Upper lobe of left lung (tissue), 6 donors: ENCODE data around the gene SBNO1. TPM values are rescaled to one million over a fixed set of nuclear protein-coding genes. Genes with fewer than 3 reads are reported as not detected.

Experiments
- ATAC-seq, 2 donors: fragments of 200-7000 bp; cut with Tn5 transposase; one replicate each; pipeline ENCODE4 v1.9.1; 2022; ENCODE audit warnings: mild to moderate bottlenecking in 2 of 2, moderate library complexity in 2 of 2; ENCODE audit not compliant: low FRiP score in 2 of 2
- DNase-seq, 2 donors: peaks; one replicate each; pipeline ENCODE4 v3.0.0-alpha.2; 2019 to 2020
- H3K27ac ChIP-seq, 4 donors: fragments of 200-600 bp; sonication (generic); one replicate each; pipeline ENCODE4 v1.5.1; 2016 to 2019
- H3K27me3 ChIP-seq, 4 donors: fragments of 200-600 bp; sonication (generic); one replicate each; pipeline ENCODE4 v1.5.1; 2017 to 2019
- H3K36me3 ChIP-seq, 4 donors: fragments of 200-600 bp; sonication (generic); one replicate each; pipeline ENCODE4 v1.5.1; 2016 to 2019
- H3K4me1 ChIP-seq, 4 donors: fragments of 200-600 bp; sonication (generic); one replicate each; pipeline ENCODE4 v1.5.1; 2018 to 2019
- H3K4me3 ChIP-seq, 4 donors: fragments of 200-600 bp; sonication (generic); one replicate each; pipeline ENCODE4 v1.5.1; 2017 to 2019; ENCODE audit warnings: mild to moderate bottlenecking in 2 of 4, moderate library complexity in 1 of 4
- H3K9me3 ChIP-seq, 4 donors: fragments of 200-600 bp; sonication (generic); one replicate each; pipeline ENCODE4 v1.5.1; 2018 to 2019
- EP300 ChIP-seq, 4 donors: sonication (generic); formaldehyde crosslinking; IDR thresholded peaks; one replicate each; pipeline ENCODE4 v1.5.1; 2017; ENCODE audit warnings: antibody characterized with exemption in 4 of 4, control low read depth in 2 of 4
- POLR2A ChIP-seq, 4 donors: fragments of 450-650 bp; IDR thresholded peaks; one replicate each; pipeline ENCODE4 v1.5.1; 2016 to 2017; ENCODE audit warnings: antibody characterized with exemption in 4 of 4, mild to moderate bottlenecking in 2 of 4
- POLR2AphosphoS5 ChIP-seq, 2 donors: sonication (generic); formaldehyde crosslinking; IDR thresholded peaks; one replicate each; pipeline ENCODE4 v1.5.1; 2017; ENCODE audit warnings: antibody characterized with exemption in 2 of 2
- WGBS, 2 donors: methylation state at CpG; one replicate each; pipeline ENCODE4 v1.1.5; 2017 to 2018; 5-methylcytosine and 5-hydroxymethylcytosine counted together
- total RNA-seq, 6 donors: library from RNA; depleted of rRNA in 4 of 6; stranded (reverse); fragments of >200 nt in 4 of 6; gene quantifications; one replicate each; pipeline versions ENCODE4 v1.1.0 to v1.2.1, GENCODE V29; 2016 to 2021
- TF ChIP-seq, protein P1 (sequence below), 6 experiments: fragments of 450-650 bp in 4 of 6; fragments of 200-600 bp in 2 of 6; sonication (generic) in 2 of 6; IDR thresholded peaks; one replicate each; pipeline ENCODE4 v1.5.1; 2016 to 2019; ENCODE audit warnings: antibody characterized with exemption in 6 of 6
- donor health status: DM: no; HTN: no; CAD: no; lungs with moderate emphysema.
- donor health status: DM: no; HTN: yes; CAD: no; lungs with severe emphysema.

The SBNO1 gene
- total RNA-seq, 6 donors from 2014 or later = 7.5 to 25.2 (median 20.3) TPM

DNA sequence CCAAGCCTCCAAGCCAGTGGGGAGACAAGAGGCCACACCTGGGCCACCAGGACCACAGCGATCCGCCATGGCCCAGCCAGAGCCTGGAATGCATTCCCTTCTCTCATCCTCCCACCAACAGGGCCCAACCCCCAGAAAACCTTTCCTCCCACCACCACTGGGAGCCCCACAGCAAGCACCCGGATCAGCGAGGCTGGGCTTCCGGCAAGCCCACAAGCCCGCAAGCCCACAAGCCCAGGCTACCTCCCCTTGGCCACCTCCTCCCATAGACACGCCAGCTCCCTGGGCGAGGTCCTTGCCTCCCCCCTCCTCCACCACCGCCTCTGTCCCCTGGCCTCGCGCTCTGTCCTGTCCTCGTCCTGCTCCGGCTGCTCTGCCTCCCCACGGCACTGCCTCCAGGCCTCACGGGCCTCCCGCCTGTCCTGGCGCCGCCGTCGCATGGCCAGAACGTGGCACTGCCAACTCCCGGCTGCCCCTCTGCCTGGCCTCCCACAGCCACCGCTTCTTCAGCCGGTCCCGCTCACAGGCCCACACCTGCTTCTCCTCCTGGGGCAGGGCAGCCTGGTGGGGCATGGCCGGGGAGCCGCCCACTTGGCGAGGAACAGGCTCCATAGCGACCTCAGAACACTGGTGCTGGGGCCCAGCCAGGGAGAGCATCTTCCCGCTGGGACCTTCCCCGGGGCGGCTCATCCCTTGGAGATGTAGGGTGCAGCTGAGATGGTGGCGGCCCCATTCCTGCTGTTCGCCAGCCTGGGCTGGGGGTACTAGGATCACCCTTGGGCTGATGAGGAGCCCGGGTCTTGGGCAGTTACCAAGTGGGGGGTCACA, 98.6 kb downstream of the SBNO1 start:
- Histone ChIP-seq H3K36me3 (peaks cover 0 to 55% (median 37%) of the 10 kb centered on the region in 4 donors), H3K27ac (no peak overlapping the region), H3K9me3 (no peaks in the 10 kb centered on the region), H3K4me1 (peaks cover 25 to 32% (median 29%) of the 10 kb centered on the region in 4 donors), H3K4me3 (no peak overlapping the region), H3K27me3 (no peaks in the 10 kb centered on the region)
- ATAC-seq (no peak), DNase-seq (peak in 1 of 2 donors; percentile 82)
- TF ChIP-seq, protein P1, sequence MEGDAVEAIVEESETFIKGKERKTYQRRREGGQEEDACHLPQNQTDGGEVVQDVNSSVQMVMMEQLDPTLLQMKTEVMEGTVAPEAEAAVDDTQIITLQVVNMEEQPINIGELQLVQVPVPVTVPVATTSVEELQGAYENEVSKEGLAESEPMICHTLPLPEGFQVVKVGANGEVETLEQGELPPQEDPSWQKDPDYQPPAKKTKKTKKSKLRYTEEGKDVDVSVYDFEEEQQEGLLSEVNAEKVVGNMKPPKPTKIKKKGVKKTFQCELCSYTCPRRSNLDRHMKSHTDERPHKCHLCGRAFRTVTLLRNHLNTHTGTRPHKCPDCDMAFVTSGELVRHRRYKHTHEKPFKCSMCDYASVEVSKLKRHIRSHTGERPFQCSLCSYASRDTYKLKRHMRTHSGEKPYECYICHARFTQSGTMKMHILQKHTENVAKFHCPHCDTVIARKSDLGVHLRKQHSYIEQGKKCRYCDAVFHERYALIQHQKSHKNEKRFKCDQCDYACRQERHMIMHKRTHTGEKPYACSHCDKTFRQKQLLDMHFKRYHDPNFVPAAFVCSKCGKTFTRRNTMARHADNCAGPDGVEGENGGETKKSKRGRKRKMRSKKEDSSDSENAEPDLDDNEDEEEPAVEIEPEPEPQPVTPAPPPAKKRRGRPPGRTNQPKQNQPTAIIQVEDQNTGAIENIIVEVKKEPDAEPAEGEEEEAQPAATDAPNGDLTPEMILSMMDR (IDR thresholded peaks at IDR 0.05) = no peak
- no peak for TF ChIP-seq POLR2AphosphoS5 (IDR thresholded peaks at IDR 0.05)
- no peak for TF ChIP-seq EP300 (IDR thresholded peaks at IDR 0.05)
- no peak for TF ChIP-seq POLR2A (IDR thresholded peaks at IDR 0.05)
- WGBS, 2 donors = 92 to 94% methylated on average over 24 to 35 of the region's 35 CpGs

GRCh38 chr12:123264642-123265041, 100.0 kb downstream of the SBNO1 start:
- no peaks in the 10 kb centered on the region for H3K27me3 ChIP-seq
- H3K27ac ChIP-seq = no peak overlapping the region
- 56 to 59% methylated on average over 4 to 7 of the region's 7 CpGs for WGBS, 2 donors
- no peaks in the 10 kb centered on the region for H3K9me3 ChIP-seq
- DNase-seq = no peak
- ATAC-seq = no peak
- TF ChIP-seq, protein P1 (IDR thresholded peaks at IDR 0.05) = no peak
- TF ChIP-seq POLR2A (IDR thresholded peaks at IDR 0.05) (no peak), EP300 (IDR thresholded peaks at IDR 0.05) (no peak), POLR2AphosphoS5 (IDR thresholded peaks at IDR 0.05) (no peak)
- peaks cover 17 to 21% (median 20%) of the 10 kb centered on the region in 4 donors for H3K4me1 ChIP-seq
- H3K36me3 ChIP-seq = peaks cover 0 to 65% (median 49%) of the 10 kb centered on the region in 4 donors
- H3K4me3 ChIP-seq = no peak overlapping the region

GRCh38 chr12:123263196-123263817, 101.3 kb downstream of the SBNO1 start:
- H3K4me1 ChIP-seq = peaks cover 4 to 7% (median 7%) of the 10 kb centered on the region in 4 donors
- no peaks in the 10 kb centered on the region for H3K27me3 ChIP-seq
- no peak overlapping the region for H3K4me3 ChIP-seq
- TF ChIP-seq POLR2A (IDR thresholded peaks at IDR 0.05) (no peak), POLR2AphosphoS5 (IDR thresholded peaks at IDR 0.05) (no peak), EP300 (IDR thresholded peaks at IDR 0.05) (no peak)
- TF ChIP-seq, protein P1 (IDR thresholded peaks at IDR 0.05) = no peak
- no peak for ATAC-seq
- WGBS, 2 donors = 85 to 89% methylated on average over 8 of the region's 8 CpGs
- H3K9me3 ChIP-seq = no peaks in the 10 kb centered on the region
- peaks cover 0 to 76% (median 56%) of the 10 kb centered on the region in 4 donors for H3K36me3 ChIP-seq
- no peak overlapping the region for H3K27ac ChIP-seq
- DNase-seq = no peak

GRCh38 chr12:123261196-123261595, 103.5 kb downstream of the SBNO1 start:
- TF ChIP-seq, protein P1 (IDR thresholded peaks at IDR 0.05) = no peak
- no peak for TF ChIP-seq POLR2A (IDR thresholded peaks at IDR 0.05)
- no peak for TF ChIP-seq EP300 (IDR thresholded peaks at IDR 0.05)
- no peak for TF ChIP-seq POLR2AphosphoS5 (IDR thresholded peaks at IDR 0.05)
- 93 to 95% methylated on average over 4 of the region's 4 CpGs for WGBS, 2 donors
- Histone ChIP-seq H3K4me1 (peaks cover 0 to 4% (median 0%) of the 10 kb centered on the region in 4 donors), H3K9me3 (no peaks in the 10 kb centered on the region), H3K4me3 (no peak overlapping the region), H3K36me3 (peaks cover 0 to 89% (median 69%) of the 10 kb centered on the region in 4 donors), H3K27me3 (no peaks in the 10 kb centered on the region), H3K27ac (no peak overlapping the region)
- DNase-seq (no peak), ATAC-seq (no peak)
